Measurements from ENCODE around the gene GPHA2. TPM values are rescaled to one million over a fixed set of nuclear protein-coding genes. Genes with fewer than 3 reads are reported as not detected.

Gene GPHA2
- total RNA-seq, 4 donors from 2014 or later: not detected

DNA sequence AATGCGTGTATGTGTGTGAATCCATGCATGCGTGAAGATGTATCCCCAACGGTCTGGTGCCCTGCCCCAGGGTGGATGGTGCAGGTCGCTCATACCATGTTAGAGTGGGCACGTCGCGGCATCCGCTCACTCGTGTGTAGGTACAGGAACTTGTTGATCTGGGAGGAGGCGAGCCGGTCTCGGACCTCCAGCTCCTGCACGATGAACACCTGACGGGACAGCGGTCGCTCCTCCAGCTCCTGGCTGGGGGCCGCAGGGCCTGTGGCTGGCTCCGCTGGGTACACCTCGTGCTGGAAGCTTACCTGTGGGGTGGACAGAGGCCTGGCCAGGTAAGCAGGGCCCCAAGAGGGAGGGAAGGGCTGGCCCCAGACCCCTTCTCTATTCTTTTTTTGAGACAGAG lies 37.2 kb downstream of the GPHA2 start:
- TF ChIP-seq, protein P1, sequence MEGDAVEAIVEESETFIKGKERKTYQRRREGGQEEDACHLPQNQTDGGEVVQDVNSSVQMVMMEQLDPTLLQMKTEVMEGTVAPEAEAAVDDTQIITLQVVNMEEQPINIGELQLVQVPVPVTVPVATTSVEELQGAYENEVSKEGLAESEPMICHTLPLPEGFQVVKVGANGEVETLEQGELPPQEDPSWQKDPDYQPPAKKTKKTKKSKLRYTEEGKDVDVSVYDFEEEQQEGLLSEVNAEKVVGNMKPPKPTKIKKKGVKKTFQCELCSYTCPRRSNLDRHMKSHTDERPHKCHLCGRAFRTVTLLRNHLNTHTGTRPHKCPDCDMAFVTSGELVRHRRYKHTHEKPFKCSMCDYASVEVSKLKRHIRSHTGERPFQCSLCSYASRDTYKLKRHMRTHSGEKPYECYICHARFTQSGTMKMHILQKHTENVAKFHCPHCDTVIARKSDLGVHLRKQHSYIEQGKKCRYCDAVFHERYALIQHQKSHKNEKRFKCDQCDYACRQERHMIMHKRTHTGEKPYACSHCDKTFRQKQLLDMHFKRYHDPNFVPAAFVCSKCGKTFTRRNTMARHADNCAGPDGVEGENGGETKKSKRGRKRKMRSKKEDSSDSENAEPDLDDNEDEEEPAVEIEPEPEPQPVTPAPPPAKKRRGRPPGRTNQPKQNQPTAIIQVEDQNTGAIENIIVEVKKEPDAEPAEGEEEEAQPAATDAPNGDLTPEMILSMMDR (IDR thresholded peaks at IDR 0.05; ENCODE audit: low read depth): no peak

GRCh38 chr11:64898076-64898445 lies 37.6 kb downstream of the GPHA2 start:
- TF ChIP-seq, protein P1 (IDR thresholded peaks at IDR 0.05; ENCODE audit: low read depth): no peak

DNA sequence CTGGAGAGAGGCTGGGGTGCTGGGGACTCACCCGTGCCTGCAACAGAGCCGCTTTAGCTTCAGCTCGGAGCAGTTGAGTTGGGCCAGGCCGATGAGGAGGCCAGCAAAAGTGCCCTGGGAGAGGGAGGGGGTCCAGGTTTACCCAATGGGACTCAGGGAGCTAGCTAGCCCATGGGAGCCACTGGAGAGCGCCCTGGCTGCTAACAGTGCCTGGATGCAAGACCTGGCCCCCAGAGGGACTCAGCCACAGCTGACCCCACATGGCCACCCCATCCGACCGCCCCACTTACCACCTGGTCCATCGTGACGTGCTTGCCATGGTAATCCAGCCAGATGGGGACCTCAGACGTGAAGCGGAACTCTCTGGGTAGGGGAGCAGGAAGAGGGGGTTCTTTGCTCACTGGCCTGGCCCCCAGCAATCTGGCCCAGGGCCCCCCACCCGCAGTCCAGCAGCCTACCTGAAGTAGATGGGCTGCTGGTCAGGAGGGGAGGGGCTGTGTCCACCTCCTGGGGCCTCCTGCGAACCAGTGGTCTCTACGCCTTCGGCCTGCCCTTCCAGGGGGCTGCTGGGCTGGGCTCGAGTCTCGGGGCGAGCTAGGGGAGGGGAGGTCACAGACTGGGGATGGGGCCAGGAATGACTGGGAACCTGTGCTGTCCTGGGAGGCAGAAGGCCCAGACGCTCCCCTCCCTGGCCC lies 38.2 kb downstream of the GPHA2 start:
- TF ChIP-seq, protein P1 (IDR thresholded peaks at IDR 0.05; ENCODE audit: low read depth): no peak

GRCh38 chr11:64896448-64897022 lies 39.2 kb downstream of the GPHA2 start:
- TF ChIP-seq, protein P1 (IDR thresholded peaks at IDR 0.05; ENCODE audit: low read depth): no peak

- TF ChIP-seq, protein P1 (IDR thresholded peaks at IDR 0.05; ENCODE audit: low read depth): no peak
These were observed 40.8 kb downstream of the GPHA2 start for GRCh38 chr11:64894812-64895452.

GRCh38 chr11:64894070-64894811 lies 41.5 kb downstream of the GPHA2 start:
- TF ChIP-seq, protein P1 (IDR thresholded peaks at IDR 0.05; ENCODE audit: low read depth): no peak
